ENCODE data around the gene GALNT16.

DNA sequence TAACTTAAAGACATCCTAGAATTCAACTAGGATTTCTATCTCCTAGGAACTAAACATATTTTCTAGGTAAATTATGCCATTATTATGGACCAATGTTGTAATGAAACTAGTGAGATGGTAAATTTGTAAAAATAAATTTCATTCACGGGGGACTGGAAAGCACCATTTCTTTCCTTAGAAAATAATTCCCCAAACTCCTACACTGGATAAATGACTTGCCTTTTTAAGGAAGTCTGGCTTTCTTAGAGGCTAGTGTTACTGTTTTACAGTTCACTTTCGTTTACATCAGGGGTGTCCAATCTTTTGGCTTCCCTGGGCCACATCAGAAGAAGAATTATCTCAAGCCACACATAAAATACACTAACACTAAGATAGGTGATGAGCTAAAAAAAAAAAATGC is 141.9 kb downstream of the GALNT16 start:
- TF ChIP-seq, protein P1, sequence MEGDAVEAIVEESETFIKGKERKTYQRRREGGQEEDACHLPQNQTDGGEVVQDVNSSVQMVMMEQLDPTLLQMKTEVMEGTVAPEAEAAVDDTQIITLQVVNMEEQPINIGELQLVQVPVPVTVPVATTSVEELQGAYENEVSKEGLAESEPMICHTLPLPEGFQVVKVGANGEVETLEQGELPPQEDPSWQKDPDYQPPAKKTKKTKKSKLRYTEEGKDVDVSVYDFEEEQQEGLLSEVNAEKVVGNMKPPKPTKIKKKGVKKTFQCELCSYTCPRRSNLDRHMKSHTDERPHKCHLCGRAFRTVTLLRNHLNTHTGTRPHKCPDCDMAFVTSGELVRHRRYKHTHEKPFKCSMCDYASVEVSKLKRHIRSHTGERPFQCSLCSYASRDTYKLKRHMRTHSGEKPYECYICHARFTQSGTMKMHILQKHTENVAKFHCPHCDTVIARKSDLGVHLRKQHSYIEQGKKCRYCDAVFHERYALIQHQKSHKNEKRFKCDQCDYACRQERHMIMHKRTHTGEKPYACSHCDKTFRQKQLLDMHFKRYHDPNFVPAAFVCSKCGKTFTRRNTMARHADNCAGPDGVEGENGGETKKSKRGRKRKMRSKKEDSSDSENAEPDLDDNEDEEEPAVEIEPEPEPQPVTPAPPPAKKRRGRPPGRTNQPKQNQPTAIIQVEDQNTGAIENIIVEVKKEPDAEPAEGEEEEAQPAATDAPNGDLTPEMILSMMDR (IDR thresholded peaks at IDR 0.05; ENCODE audit: poor library complexity), result no peak
- no peak for TF ChIP-seq EZH2phosphoT487 (IDR thresholded peaks at IDR 0.05; ENCODE audit: low read depth, severe bottlenecking, unreplicated experiment)
- TF ChIP-seq EZH2 (IDR thresholded peaks at IDR 0.05; ENCODE audit: borderline replicate concordance), result no peak
